HEK293T (cell line): ENCODE data around the gene YRDC.

Experiments used
- ARNT ChIP-seq: fragments of 450-650 bp; IDR thresholded peaks from 2 replicates; pipeline ENCODE4 v1.6.1; 2017; ENCODE audit warnings: mild to moderate bottlenecking
- BHLHE40 ChIP-seq: fragments of 450-650 bp; IDR thresholded peaks from 2 replicates; pipeline ENCODE4 v1.6.1; 2016; ENCODE audit warnings: mild to moderate bottlenecking, moderate library complexity, borderline replicate concordance
- ELF4 ChIP-seq: fragments of 450-650 bp; IDR thresholded peaks from 2 replicates; pipeline ENCODE4 v1.6.1; 2017; ENCODE audit warnings: antibody characterized with exemption
- FOXA1 ChIP-seq: fragments of 450-650 bp; IDR thresholded peaks from 2 replicates; pipeline ENCODE4 v1.6.1; 2016; ENCODE audit warnings: mild to moderate bottlenecking
- FOXK2 ChIP-seq: fragments of 450-650 bp; IDR thresholded peaks from 2 replicates; pipeline ENCODE4 v1.6.1; 2016; ENCODE audit warnings: mild to moderate bottlenecking
- FOXM1 ChIP-seq: fragments of 450-650 bp; IDR thresholded peaks from 2 replicates; pipeline ENCODE4 v1.6.1; 2017; ENCODE audit warnings: mild to moderate bottlenecking, borderline replicate concordance
- L3MBTL2 ChIP-seq: fragments of 450-650 bp; conservative IDR thresholded peaks from 2 replicates; pipeline ENCODE4 v1.6.1; 2016; ENCODE audit warnings: mild to moderate bottlenecking
- NFRKB ChIP-seq: fragments of 450-650 bp; IDR thresholded peaks from 2 replicates; pipeline ENCODE4 v1.6.1; 2016; ENCODE audit warnings: mild to moderate bottlenecking, moderate library complexity
- SUZ12 ChIP-seq: fragments of 450-650 bp; IDR thresholded peaks from 2 replicates; pipeline ENCODE4 v1.6.1; 2016; ENCODE audit warnings: mild to moderate bottlenecking
- TARDBP ChIP-seq: fragments of 450-650 bp; IDR thresholded peaks from 2 replicates; pipeline ENCODE4 v1.6.1; 2016

DNA sequence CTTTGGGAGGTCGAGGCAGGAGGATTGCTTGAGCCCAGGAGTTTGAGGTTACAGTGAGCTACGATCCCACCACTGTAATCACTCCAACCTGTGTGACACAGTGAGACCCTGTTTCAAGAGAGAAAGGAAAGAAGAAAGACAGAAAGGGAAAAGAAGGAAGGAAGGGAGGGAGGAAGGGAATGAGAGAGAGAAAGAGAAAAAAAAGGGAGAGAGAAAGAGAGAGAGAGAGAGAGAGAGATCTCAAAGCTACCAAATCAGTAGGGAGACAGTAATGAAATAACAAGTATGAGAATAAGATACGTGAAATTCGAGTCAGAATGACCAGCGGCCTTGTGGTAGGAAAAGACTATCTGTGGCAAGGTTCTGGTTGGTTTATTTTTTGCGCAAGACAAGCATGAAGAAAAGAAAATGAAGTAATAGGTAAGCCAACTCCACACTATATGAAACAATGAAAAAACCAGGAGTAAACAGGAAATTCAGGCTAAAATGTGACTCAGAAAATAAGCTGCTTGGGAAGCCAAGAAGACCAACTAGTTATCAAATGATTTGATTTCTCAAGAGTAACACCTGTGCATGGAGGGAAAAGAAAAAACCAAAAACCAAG is 42.4 kb upstream of the YRDC start:
- TF ChIP-seq L3MBTL2 = no peak
- TF ChIP-seq FOXK2 = no peak
- no peak for TF ChIP-seq ARNT
- TF ChIP-seq FOXA1 = no peak
- no peak for TF ChIP-seq FOXM1
- no peak for TF ChIP-seq TARDBP
- TF ChIP-seq ELF4 = no peak
- TF ChIP-seq SUZ12 = no peak
- TF ChIP-seq BHLHE40 = no peak
- TF ChIP-seq NFRKB = no peak
